Bronchial smooth muscle cell (primary cell): ENCODE results near the gene SUSD3. TPM values are rescaled to one million over a fixed set of nuclear protein-coding genes. Genes with fewer than 3 reads are reported as not detected.

Experiments used
- total RNA-seq: library from RNA; depleted of rRNA; stranded (reverse); fragments of >200 nt; gene quantifications from 2 replicates; pipeline ENCODE4 v1.2.1, GENCODE V29; 2014

SUSD3 gene
- 0.32 and 0.94 TPM in 2 replicates for total RNA-seq

GRCh38 chr9:93058355-93059010 is at the start of gene SUSD3:
Gene SUSD3 (plus strand): TSS chr9:93058701. CDS start chr9:93058743, 42 bp downstream.

GRCh38 chr9:93096131-93096802 is 37.8 kb downstream of the SUSD3 start, which contains the start of gene CARD19:
Gene CARD19 (plus strand): TSS chr9:93096217. CDS start chr9:93096346, 129 bp downstream.

DNA sequence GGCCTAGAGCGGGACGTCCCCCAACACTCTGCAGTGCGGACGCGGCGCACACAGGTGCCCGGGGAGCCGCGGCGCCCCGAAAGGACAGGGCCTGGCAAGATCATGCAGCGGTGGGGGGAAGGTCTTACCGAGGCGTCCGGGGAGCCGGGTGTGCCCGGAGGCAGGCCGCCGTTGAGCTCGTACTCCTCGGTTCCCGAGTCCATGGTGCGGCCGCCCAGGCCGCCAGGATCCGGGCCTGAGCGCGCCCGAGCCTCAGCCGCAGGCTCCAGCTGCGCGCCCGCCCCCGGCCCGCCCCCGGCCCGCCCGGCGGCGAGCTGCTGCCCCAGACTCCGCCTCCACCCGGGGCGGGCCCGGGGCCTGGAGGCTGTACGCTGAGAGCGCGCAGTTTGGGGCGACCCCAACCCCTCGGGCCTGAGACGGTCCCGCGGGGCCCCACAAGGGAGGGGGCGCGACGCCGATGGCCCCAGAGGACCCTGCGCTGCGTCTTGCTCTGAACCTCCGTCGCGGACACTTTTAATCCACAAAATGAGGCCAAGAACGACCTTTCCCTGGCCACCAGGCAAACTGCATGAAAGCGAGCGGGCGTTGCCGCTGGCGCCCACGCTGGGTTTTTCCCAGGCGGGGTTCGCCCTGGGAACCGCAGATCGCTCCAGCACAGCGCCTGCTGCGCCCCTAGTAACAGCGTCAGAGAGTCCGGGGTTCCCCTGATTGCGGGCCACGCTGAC is 75.7 kb downstream of the SUSD3 start, which contains the start of gene NINJ1:
Gene NINJ1, minus strand, starts transcription at position 237 of the 725 bp plus-strand sequence. Its CDS starts 34 bp downstream, at position 203.

Other genes starting within 250 kb of the SUSD3 start
- gene ZNF484, start 180.7 kb upstream of the SUSD3 start, total RNA-seq, result 8.7 and 11.8 TPM in 2 replicates
- not detected in 2 replicates for gene FGD3, start 111.2 kb upstream of the SUSD3 start, total RNA-seq
- gene CARD19, start 37.5 kb downstream of the SUSD3 start, total RNA-seq, result 40.0 and 60.1 TPM in 2 replicates
- 22.5 and 35.1 TPM in 2 replicates for gene NINJ1, start 75.5 kb downstream of the SUSD3 start, total RNA-seq
- under 0.01 TPM in 1 of 2 replicates, not detected in the other for gene WNK2, start 125.4 kb downstream of the SUSD3 start, total RNA-seq